ENCODE measurements around the gene MARK2. TPM values are rescaled to one million over a fixed set of nuclear protein-coding genes. Genes with fewer than 3 reads are reported as not detected.
A peak's percentile ranks its signal among the peaks of the same experiment; 100 is the strongest.
"Not testable (repeated sequence)": the region's sequence is repeated elsewhere in the genome, so short reads cannot be mapped to it uniquely, and the experiment has no call there.

The MARK2 gene
- total RNA-seq, 1 donor from 2014 or later, result 26.2 TPM

GRCh38 chr11:63853476-63853875, 14.6 kb downstream of the MARK2 start:
- no peak for DNase-seq (ENCODE audit: low spot score)
- H3K27ac Mint-ChIP-seq (ENCODE audit: unreplicated experiment), result no peak overlapping the region
- no peaks in the 10 kb centered on the region for H3K9me3 Mint-ChIP-seq (ENCODE audit: low read depth)

GRCh38 chr11:63854696-63855095, 15.8 kb downstream of the MARK2 start:
- Mint-ChIP-seq H3K4me3 (ENCODE audit: unreplicated experiment) (no peak overlapping the region), H3K27me3 (ENCODE audit: low read depth) (no peaks in the 10 kb centered on the region), H3K36me3 (ENCODE audit: low read depth) (peaks cover 2% of the 10 kb centered on the region), H3K27ac (ENCODE audit: unreplicated experiment) (no peak overlapping the region), H3K9me3 (ENCODE audit: low read depth) (no peaks in the 10 kb centered on the region), H3K4me1 (ENCODE audit: low read depth) (peaks cover 19% of the 10 kb centered on the region)
- TF ChIP-seq, protein P1, sequence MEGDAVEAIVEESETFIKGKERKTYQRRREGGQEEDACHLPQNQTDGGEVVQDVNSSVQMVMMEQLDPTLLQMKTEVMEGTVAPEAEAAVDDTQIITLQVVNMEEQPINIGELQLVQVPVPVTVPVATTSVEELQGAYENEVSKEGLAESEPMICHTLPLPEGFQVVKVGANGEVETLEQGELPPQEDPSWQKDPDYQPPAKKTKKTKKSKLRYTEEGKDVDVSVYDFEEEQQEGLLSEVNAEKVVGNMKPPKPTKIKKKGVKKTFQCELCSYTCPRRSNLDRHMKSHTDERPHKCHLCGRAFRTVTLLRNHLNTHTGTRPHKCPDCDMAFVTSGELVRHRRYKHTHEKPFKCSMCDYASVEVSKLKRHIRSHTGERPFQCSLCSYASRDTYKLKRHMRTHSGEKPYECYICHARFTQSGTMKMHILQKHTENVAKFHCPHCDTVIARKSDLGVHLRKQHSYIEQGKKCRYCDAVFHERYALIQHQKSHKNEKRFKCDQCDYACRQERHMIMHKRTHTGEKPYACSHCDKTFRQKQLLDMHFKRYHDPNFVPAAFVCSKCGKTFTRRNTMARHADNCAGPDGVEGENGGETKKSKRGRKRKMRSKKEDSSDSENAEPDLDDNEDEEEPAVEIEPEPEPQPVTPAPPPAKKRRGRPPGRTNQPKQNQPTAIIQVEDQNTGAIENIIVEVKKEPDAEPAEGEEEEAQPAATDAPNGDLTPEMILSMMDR (IDR thresholded peaks at IDR 0.05), result no peak
- DNase-seq (ENCODE audit: low spot score), result no peak

More at GRCh38 chr11:63853476-63853875, 14.6 kb downstream of the MARK2 start:
- TF ChIP-seq, protein P1 (IDR thresholded peaks at IDR 0.05), result no peak
- Mint-ChIP-seq H3K4me3 (ENCODE audit: unreplicated experiment) (no peak overlapping the region), H3K4me1 (ENCODE audit: low read depth) (peaks cover 11% of the 10 kb centered on the region), H3K27me3 (ENCODE audit: low read depth) (no peaks in the 10 kb centered on the region), H3K36me3 (ENCODE audit: low read depth) (peaks cover 2% of the 10 kb centered on the region)

DNA sequence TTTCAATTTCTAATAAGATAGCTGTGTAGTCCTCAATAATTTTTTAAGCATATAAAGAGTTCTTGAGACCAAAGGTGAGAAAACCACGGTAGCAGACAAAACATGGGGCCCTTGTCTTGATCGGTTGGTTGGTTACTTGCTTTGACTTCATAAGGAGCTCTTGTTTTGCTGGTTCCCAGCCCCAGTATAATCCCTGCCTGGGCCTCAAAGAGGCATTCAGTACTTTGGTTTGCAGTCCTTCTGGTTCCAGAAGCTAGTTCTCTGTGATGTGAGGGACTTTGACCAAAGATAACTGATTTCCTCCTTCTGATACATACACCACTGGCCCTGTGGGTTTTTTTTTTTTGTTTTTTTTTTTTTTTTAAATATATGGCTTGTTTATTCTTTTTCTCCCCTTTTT, 17.1 kb downstream of the MARK2 start:
- DNase-seq (ENCODE audit: low spot score), result no peak
- Mint-ChIP-seq H3K4me3 (ENCODE audit: unreplicated experiment) (no peak overlapping the region), H3K27me3 (ENCODE audit: low read depth) (no peaks in the 10 kb centered on the region), H3K27ac (ENCODE audit: unreplicated experiment) (no peak overlapping the region), H3K9me3 (ENCODE audit: low read depth) (no peaks in the 10 kb centered on the region), H3K36me3 (ENCODE audit: low read depth) (peaks cover 2% of the 10 kb centered on the region), H3K4me1 (ENCODE audit: low read depth) (peaks cover 18% of the 10 kb centered on the region)
- TF ChIP-seq, protein P1 (IDR thresholded peaks at IDR 0.05), result no peak

DNA sequence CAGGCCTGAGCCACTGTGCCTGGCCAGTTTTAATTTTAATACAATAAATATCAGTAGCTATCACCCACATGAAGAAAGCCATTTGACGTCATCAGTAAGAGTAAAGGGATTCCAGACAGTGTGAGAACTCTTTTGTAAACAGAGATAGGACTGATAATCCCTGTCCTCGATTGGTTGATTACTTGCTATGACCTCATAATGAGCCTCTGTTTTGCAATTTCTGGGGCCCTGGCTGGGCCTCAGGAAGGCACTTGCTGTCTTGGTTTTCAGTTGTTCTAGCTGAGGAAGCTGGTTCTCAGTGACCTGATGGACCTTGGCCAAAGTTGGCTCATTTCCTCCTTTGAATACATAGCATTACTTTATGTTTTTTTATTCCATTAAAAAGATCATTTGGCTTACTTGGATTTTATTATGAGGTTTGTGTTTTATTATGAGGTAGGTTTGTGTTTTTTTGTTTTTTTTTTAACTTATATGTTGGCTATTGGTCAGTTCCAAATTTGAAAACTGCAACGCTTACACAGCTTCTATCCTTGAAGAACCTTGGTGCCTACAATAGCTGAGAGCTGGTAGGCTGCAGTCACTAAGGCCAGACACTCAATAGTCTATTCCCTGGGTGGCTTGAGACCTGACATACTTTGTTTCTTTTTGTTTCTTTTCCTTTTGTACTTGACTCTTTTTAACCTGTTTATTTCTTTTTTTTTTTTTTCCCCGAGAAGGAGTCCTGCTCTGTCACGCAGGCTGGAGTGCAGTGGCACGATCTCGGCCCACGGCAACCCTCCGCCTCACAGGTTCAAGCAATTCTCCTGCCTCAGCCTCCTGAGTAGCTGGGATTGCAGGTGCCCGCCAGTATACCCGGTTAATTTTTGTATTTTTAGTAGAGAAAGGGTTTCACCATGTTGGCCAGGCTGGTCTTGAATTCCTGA, 20.0 kb downstream of the MARK2 start:
- H3K27me3 Mint-ChIP-seq (ENCODE audit: low read depth), result no peaks in the 10 kb centered on the region
- TF ChIP-seq, protein P1 (IDR thresholded peaks at IDR 0.05), result no peak
- DNase-seq (ENCODE audit: low spot score), result no peak

GRCh38 chr11:63862923-63863322, 24.0 kb downstream of the MARK2 start:
- Mint-ChIP-seq H3K27ac (ENCODE audit: unreplicated experiment) (peak overlapping the region; percentile 72), H3K27me3 (ENCODE audit: low read depth) (no peaks in the 10 kb centered on the region), H3K9me3 (ENCODE audit: low read depth) (no peaks in the 10 kb centered on the region), H3K4me3 (ENCODE audit: unreplicated experiment) (no peak overlapping the region), H3K4me1 (ENCODE audit: low read depth) (peaks cover 29% of the 10 kb centered on the region), H3K36me3 (ENCODE audit: low read depth) (peaks cover 2% of the 10 kb centered on the region)
- no peak for DNase-seq (ENCODE audit: low spot score)
- TF ChIP-seq, protein P1 (IDR thresholded peaks at IDR 0.05), result no peak

More for the DNA sequence above, 20.0 kb downstream of the MARK2 start:
- H3K4me3 Mint-ChIP-seq (ENCODE audit: unreplicated experiment), result no peak overlapping the region
- H3K36me3 Mint-ChIP-seq (ENCODE audit: low read depth), result peaks cover 2% of the 10 kb centered on the region
- peaks cover 16% of the 10 kb centered on the region for H3K4me1 Mint-ChIP-seq (ENCODE audit: low read depth)
- H3K9me3 Mint-ChIP-seq (ENCODE audit: low read depth), result no peaks in the 10 kb centered on the region
- H3K27ac Mint-ChIP-seq (ENCODE audit: unreplicated experiment), result peak overlapping the region; percentile 45

GRCh38 chr11:63863620-63864019, 24.7 kb downstream of the MARK2 start:
- not testable (repeated sequence) for H3K27me3 Mint-ChIP-seq (ENCODE audit: low read depth); H3K4me3 Mint-ChIP-seq (ENCODE audit: unreplicated experiment); H3K27ac Mint-ChIP-seq (ENCODE audit: unreplicated experiment); DNase-seq (ENCODE audit: low spot score); H3K36me3 Mint-ChIP-seq (ENCODE audit: low read depth); H3K9me3 Mint-ChIP-seq (ENCODE audit: low read depth)
- peaks cover 33% of the 10 kb centered on the region for H3K4me1 Mint-ChIP-seq (ENCODE audit: low read depth)

Measured in chondrocyte (in vitro differentiated cells).